ENCODE results near the gene CDYL.
A peak's percentile ranks its signal among the peaks of the same experiment; 100 is the strongest.
"Not testable (repeated sequence)": the region's sequence is repeated elsewhere in the genome, so short reads cannot be mapped to it uniquely, and the experiment has no call there.

CDYL gene

DNA sequence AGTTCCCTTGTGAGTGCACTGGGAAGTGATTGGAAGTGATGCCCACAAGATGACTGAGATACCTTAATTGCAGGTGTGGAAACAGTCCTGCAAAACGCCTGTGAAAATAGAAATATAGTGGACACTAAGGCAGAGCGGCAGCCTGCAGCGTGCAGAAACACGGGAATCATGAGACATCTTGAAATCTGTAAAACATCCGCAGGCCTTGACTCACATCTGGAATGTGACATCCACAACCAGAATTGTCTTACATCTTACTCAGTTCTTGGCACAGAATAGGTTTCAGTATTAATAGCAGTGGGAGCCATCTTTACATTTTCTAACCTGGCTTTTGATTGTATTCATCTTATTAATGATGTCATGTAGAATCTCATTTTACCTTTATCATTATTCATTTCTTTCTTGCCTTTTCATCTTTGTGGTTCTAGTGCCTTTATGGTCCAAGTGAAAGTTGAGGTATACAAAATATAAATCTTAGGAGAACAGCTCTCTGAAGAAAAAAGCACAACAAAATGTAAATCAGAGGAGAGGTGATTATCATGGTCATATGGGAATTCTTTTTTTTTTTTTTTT lies 44.6 kb downstream of the CDYL start:
- peaks cover 29% of the 10 kb centered on the region for H3K4me1 Mint-ChIP-seq
- H3K4me3 Mint-ChIP-seq: no peak overlapping the region
- ATAC-seq: no peak
- H3K36me3 Mint-ChIP-seq (ENCODE audit: low read depth): peaks cover 18% of the 10 kb centered on the region
- H3K27ac Mint-ChIP-seq: no peak overlapping the region
- no peaks in the 10 kb centered on the region for H3K27me3 Mint-ChIP-seq
- DNase-seq: no peak
- H3K9me3 Mint-ChIP-seq: peaks cover 7% of the 10 kb centered on the region

DNA sequence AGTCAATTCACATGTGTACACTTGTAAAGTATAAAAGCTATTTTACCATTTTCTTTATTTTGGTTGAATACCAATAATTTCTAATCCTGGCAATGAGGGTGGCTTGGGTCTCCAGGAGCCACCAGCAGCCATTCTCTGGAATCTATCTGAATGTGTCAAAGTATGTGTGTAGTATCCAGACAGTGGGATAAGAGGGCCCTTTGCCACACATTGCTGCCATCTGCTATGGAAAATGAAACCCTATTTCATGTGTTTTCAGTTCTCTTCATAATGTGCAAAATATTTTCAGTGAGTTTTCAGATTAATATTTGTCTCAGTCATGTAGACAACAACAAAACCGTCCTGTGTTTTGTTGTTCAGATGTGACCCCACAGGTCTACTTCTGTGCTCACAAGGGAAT lies 46.3 kb downstream of the CDYL start:
- Mint-ChIP-seq H3K9me3 (peaks cover 23% of the 10 kb centered on the region), H3K4me3 (no peak overlapping the region), H3K4me1 (peaks cover 38% of the 10 kb centered on the region), H3K27ac (no peak overlapping the region), H3K36me3 (ENCODE audit: low read depth) (peaks cover 28% of the 10 kb centered on the region), H3K27me3 (no peaks in the 10 kb centered on the region)
- ATAC-seq: no peak
- DNase-seq: no peak

DNA sequence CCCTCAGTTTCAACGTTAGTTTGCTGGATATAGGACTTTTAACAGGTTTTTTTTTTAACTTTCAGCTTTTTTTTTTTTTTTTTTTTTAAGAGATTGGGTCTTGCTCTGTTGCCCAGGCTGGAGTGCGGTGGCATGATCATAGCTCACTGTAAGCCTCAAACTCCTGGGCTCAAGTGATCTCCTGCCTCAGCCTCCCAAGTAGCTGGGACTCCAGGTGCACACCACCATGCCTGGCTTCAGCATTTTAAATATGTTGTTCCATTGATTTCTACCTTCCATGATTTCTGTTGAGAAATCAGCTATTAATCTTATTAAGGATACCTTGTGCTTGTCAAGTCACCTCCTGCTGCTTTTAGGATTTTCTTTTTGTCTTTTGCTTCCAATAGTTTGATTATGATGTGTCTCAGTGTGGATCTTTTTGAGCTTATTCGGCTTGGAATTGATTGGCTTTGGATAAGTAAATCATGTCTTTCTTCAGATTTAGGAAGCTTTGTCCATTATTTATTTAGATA lies 52.0 kb downstream of the CDYL start:
- Mint-ChIP-seq H3K27me3 (no peaks in the 10 kb centered on the region), H3K36me3 (ENCODE audit: low read depth) (peaks cover 42% of the 10 kb centered on the region), H3K27ac (no peak overlapping the region), H3K4me1 (peaks cover 11% of the 10 kb centered on the region), H3K9me3 (peaks cover 43% of the 10 kb centered on the region), H3K4me3 (no peak overlapping the region)
- ATAC-seq (no peak), DNase-seq (no peak)

DNA sequence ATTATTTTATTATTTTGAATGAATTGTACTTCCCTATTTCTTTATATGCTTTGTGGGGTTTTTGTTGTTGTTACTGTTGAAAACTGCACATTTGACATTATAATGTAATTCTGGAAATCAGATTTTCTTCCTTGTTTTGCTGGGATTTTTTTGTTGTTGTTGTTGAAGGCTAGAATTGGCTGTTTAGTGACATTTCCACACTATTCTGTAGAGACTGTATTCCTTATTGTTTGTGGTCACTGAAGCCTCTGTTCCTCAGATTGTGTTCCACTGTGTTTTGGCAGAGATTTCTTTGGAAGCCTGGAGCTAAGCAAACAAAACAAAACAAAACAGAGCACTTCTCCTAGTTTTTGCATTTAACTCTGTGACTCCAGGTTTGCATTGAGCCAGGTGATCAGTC lies 52.9 kb downstream of the CDYL start:
- no peak overlapping the region for H3K4me3 Mint-ChIP-seq
- H3K36me3 Mint-ChIP-seq (ENCODE audit: low read depth): peaks cover 38% of the 10 kb centered on the region
- ATAC-seq (no peak), DNase-seq (no peak)
- H3K27me3 Mint-ChIP-seq: no peaks in the 10 kb centered on the region
- H3K27ac Mint-ChIP-seq: no peak overlapping the region
- peaks cover 36% of the 10 kb centered on the region for H3K9me3 Mint-ChIP-seq
- H3K4me1 Mint-ChIP-seq: peaks cover 9% of the 10 kb centered on the region

DNA sequence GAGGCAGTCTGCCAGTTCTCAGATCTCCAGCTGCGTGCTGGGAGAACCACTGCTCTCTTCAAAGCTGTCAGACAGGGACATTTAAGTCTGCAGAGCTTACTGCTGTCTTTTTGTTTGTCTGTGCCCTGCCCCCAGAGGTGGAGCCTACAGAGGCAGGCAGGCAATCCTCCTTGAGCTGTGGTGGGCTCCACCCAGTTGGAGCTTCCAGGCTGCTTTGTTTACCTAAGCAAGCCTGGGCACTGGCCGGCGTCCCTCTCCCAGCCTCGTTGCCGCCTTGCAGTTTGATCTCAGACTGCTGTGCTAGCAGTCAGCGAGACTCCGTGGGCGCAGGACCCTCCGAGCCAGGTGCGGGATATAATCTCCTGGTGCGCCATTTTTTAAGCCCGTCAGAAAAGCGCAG lies 59.3 kb downstream of the CDYL start:
- H3K27me3 Mint-ChIP-seq, H3K4me3 Mint-ChIP-seq, ATAC-seq, H3K27ac Mint-ChIP-seq, DNase-seq: not testable (repeated sequence)
- Mint-ChIP-seq H3K4me1 (peaks cover 19% of the 10 kb centered on the region), H3K36me3 (ENCODE audit: low read depth) (peaks cover 39% of the 10 kb centered on the region), H3K9me3 (peaks cover 33% of the 10 kb centered on the region)

DNA sequence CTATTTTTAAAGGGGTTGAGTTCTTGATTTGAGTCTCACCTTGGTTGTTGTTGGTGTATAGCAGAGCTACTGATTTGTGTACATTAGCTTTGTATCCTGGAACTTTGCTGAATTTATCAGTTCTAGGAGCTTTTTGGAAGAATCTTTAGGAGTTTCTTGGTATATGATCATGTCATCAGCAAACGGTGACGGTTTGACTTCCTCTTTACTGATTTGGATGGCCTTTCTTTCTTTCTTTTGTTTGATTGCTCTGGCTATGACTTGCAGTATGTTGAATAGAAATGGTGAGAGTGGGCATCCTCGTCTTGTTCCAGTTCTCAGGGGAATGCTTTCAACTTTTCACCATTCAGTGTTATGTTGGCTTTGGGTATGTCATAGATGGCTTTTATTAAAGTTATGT lies 64.0 kb downstream of the CDYL start:
- no peak for ATAC-seq
- H3K36me3 Mint-ChIP-seq (ENCODE audit: low read depth): peaks cover 54% of the 10 kb centered on the region

DNA sequence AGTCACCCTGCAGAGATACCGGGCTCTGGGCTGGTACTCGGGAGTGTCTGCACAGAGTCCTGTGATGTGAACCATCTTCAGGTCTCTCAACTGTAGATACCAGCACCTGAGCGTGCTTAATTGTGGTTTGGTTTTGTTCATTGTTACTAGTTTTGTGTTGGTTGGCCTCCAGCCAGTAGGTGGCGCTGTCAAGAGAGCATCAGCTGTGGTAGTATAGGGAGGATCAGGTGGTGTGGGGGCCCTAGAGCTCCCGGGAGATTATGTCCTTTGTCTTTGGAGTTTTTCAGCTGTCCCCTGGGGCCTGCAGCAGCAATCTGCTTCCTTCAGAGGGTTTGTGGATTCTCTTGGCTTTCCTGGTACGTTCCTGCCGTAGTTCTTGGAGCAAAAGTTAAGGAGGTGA lies 67.9 kb downstream of the CDYL start:
- Mint-ChIP-seq H3K4me1 (peaks cover 46% of the 10 kb centered on the region), H3K36me3 (ENCODE audit: low read depth) (peaks cover 27% of the 10 kb centered on the region), H3K27ac (no peak overlapping the region), H3K4me3 (no peak overlapping the region), H3K27me3 (no peaks in the 10 kb centered on the region), H3K9me3 (peaks cover 43% of the 10 kb centered on the region)
- ATAC-seq (no peak), DNase-seq (peak; percentile 30)

More for the DNA sequence above, 64.0 kb downstream of the CDYL start:
- DNase-seq: no peak
- Mint-ChIP-seq H3K4me3 (no peak overlapping the region), H3K4me1 (peaks cover 39% of the 10 kb centered on the region), H3K27ac (no peak overlapping the region), H3K27me3 (no peaks in the 10 kb centered on the region), H3K9me3 (peaks cover 62% of the 10 kb centered on the region)

DNA sequence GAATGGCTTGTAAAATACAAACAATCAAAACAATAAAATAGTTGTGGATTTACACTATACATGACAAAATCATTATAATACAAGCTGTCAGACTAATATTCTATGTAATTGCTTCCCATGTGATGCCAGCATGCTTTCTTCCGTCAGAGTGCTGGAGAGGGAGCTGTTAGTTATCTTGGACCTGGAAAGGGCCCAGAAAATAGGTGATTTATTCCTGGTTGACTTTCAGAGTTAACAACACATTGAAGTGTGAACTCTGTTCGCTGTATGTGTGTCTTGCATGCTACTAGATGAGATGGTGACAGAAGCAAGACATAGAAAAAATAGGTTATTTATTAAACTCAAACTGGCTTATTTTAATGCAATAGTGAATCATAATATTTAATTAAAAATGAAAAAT lies 70.2 kb downstream of the CDYL start:
- Mint-ChIP-seq H3K4me1 (peaks cover 44% of the 10 kb centered on the region), H3K4me3 (no peak overlapping the region), H3K27me3 (no peaks in the 10 kb centered on the region), H3K27ac (no peak overlapping the region), H3K9me3 (peaks cover 22% of the 10 kb centered on the region), H3K36me3 (ENCODE audit: low read depth) (peaks cover 15% of the 10 kb centered on the region)
- DNase-seq (no peak), ATAC-seq (no peak)

DNA sequence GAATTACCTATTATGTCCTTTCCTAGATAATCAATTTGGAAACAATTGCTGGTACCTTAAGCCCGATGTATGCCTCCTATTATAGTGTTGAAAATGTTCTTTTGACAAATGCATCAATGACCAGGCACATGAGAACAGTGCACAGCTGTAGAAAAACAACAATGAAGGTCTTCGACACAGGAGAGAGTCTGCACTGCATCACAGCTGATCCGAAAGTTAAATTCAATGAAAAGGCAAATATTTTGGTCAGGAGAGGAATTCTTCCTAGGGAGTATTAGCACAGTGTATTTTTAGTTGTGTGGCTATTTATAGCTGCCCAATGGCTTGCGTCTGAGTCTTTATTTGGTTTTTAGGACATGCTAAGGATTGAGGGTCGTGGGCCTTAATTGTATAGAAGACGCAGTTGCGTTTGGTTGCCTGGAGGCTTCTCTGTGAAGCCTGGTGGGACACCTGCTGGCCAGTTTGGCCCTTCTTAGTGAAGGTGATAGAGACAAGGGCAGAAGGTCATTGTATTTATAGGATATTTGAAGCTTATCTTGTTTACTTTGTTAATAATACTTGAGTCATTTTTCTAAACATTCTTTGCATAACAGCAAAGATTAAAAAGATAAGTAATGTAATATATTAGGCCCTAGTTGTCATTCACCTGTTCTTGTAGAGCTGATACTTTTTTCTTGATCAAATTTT lies 72.3 kb downstream of the CDYL start:
- H3K27me3 Mint-ChIP-seq: no peaks in the 10 kb centered on the region
- H3K4me1 Mint-ChIP-seq: peaks cover 44% of the 10 kb centered on the region
- ATAC-seq: no peak
- no peak overlapping the region for H3K27ac Mint-ChIP-seq
- H3K4me3 Mint-ChIP-seq: no peak overlapping the region
- peaks cover 12% of the 10 kb centered on the region for H3K9me3 Mint-ChIP-seq
- DNase-seq: peak; percentile 14
- peaks cover 9% of the 10 kb centered on the region for H3K36me3 Mint-ChIP-seq (ENCODE audit: low read depth)

DNA sequence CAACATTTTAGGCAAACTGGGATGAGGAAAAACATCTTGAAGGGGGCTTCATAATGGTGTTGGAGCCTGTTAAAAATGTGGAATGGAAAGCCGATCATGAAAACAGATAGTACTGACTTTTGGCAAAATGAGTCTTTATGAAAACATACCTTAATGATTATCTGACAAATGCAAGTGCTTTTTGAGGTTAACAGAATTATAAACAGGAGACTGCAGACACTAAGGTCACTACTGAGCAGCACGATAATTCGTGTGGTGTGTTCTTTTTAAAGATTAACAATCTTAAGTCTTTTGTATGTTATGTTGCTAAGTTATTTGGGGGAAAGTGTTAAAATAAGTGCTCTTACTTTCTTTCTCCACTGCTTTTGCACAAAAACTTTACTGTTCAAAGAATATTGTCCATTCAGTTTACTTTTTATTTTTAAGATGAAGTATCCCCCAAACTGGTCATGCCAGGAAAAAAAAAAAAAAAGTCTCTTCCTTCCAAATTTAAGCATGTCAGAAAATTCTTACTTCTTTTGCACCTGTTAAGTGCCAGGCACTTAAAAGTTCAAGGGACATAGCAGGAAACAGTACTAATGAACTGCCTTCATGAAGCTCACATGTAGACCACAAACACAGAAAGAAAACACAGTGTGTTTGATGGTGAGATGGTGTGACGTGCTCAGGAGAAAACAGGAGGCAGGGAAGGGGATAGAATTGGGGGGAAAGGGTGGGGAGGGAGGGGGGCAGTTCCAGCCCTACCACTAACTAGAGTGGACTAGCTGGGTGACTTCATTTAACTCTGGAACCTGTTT lies 73.2 kb downstream of the CDYL start:
- Mint-ChIP-seq H3K36me3 (ENCODE audit: low read depth) (peaks cover 4% of the 10 kb centered on the region), H3K27me3 (no peaks in the 10 kb centered on the region), H3K4me3 (no peak overlapping the region), H3K9me3 (peaks cover 4% of the 10 kb centered on the region), H3K27ac (no peak overlapping the region), H3K4me1 (peaks cover 52% of the 10 kb centered on the region)
- ATAC-seq: no peak
- DNase-seq: no peak

DNA sequence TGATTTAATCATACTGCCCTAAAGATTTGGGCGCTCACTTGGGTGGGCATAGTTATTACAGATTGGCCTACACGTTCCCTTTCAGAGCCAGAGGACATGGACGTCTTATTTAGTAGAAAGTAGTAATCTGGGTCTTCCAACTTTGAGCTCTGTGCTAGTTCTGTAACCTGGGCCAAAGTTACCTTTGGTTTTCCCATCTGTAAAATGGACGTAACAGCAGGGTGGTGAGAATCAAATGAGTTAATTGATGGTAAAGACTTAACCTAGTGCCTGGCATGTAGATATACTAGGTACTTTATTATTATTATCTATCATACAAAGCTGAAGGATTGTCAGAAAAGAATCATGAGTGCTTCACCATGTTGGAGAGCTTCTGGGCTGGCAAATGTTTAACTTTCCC lies 74.8 kb downstream of the CDYL start:
- no peak overlapping the region for H3K4me3 Mint-ChIP-seq
- H3K36me3 Mint-ChIP-seq (ENCODE audit: low read depth): peaks cover 4% of the 10 kb centered on the region
- H3K9me3 Mint-ChIP-seq: no peaks in the 10 kb centered on the region
- H3K4me1 Mint-ChIP-seq: peaks cover 60% of the 10 kb centered on the region
- H3K27me3 Mint-ChIP-seq: no peaks in the 10 kb centered on the region
- no peak for ATAC-seq
- DNase-seq: no peak
- no peak overlapping the region for H3K27ac Mint-ChIP-seq

DNA sequence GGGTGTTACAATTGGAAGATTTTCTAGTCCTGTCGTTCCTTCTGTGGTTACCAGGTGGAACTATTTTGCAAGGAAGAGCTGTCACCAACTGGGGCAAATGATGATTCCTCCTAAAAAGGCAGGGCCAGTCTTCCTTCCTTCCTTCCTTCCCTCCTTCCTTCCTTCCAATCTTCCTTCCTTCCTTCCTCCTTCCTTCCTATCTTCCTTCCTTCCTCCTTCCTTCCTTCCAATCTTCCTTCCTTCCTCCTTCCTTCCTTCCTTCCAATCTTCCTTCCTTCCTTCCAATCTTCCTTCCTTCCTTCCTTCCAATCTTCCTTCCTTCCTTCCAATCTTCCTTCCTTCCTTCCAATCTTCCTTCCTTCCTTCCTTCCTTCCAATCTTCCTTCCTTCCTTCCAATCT lies 76.0 kb downstream of the CDYL start:
- H3K9me3 Mint-ChIP-seq; DNase-seq; H3K4me3 Mint-ChIP-seq; ATAC-seq; H3K27ac Mint-ChIP-seq; H3K36me3 Mint-ChIP-seq (ENCODE audit: low read depth); H3K27me3 Mint-ChIP-seq: not testable (repeated sequence)
- H3K4me1 Mint-ChIP-seq: peaks cover 65% of the 10 kb centered on the region

DNA sequence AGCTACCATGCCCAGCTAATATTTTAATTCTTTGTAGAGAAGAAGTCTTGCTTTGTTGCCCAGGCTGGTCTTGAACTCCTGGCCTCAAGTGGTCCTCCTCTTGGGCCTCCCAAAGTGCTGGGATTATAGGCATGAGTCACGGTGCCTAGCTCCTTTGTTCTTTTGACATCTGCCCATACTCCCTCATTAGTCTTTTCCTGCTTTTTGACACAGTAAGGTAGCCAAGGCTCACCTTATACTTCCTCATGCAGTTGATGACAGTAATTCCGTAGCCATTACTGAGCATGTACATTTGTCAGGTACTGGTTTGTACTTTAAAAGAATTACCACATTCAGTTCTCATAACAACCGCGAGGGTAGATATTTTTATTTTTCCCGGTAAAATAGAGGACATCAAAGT lies 76.7 kb downstream of the CDYL start:
- no peak for DNase-seq
- Mint-ChIP-seq H3K4me3 (no peak overlapping the region), H3K4me1 (peaks cover 69% of the 10 kb centered on the region), H3K36me3 (ENCODE audit: low read depth) (peaks cover 4% of the 10 kb centered on the region), H3K9me3 (no peaks in the 10 kb centered on the region), H3K27ac (no peak overlapping the region), H3K27me3 (no peaks in the 10 kb centered on the region)
- no peak for ATAC-seq

DNA sequence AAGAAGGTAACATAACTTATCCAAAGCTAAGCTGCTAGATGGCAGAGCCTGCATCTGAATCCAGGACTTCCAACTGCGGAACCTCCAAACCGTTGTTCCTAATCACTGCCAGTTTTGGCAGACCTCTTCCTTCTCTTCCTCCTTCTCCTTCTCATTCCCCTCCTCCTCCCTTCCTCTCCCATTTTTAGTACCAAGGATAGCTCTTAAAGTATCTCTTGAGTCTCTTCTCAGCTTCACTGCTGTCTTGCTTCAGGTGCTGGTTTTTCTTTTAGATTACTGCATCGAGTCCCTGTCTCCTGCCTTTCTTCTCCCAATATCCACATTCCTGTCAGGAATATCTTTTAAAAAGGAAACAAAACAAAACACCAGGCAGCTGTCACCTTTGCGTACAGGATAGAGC lies 77.1 kb downstream of the CDYL start:
- peaks cover 71% of the 10 kb centered on the region for H3K4me1 Mint-ChIP-seq

More for the DNA sequence above, 77.1 kb downstream of the CDYL start:
- Mint-ChIP-seq H3K27me3 (no peaks in the 10 kb centered on the region), H3K27ac (no peak overlapping the region), H3K4me3 (no peak overlapping the region), H3K36me3 (ENCODE audit: low read depth) (peaks cover 4% of the 10 kb centered on the region), H3K9me3 (no peaks in the 10 kb centered on the region)
- DNase-seq (no peak), ATAC-seq (no peak)

All from activated naive CD8-positive, alpha-beta T cell treated with anti-CD3 and anti-CD28 coated beads, Interleukin-2, amount 50 U/mL, for 24 hours (primary cell).